HG03095 (cell line): ENCODE data around the gene ENTREP1.
"Not testable (repeated sequence)": the region's sequence is repeated elsewhere in the genome, so short reads cannot be mapped to it uniquely, and the experiment has no call there.

Source experiments
- ATAC-seq: cut with Tn5 transposase; IDR thresholded peaks from one replicate; pipeline ENCODE4 v1.9.1; 2021; ENCODE audit warnings: moderate library complexity; ENCODE audit not compliant: unreplicated experiment

The ENTREP1 gene

GRCh38 chr9:69409936-69410335 lies 84.9 kb downstream of the ENTREP1 start:
- not testable (repeated sequence) for ATAC-seq

- no peak for ATAC-seq
Observed at GRCh38 chr9:69411246-69411645, 86.2 kb downstream of the ENTREP1 start.

GRCh38 chr9:69411931-69412740 lies 87.1 kb downstream of the ENTREP1 start:
- ATAC-seq, result no peak

GRCh38 chr9:69412741-69413150 lies 87.7 kb downstream of the ENTREP1 start:
- ATAC-seq, result no peak

GRCh38 chr9:69420611-69421270 lies 95.7 kb downstream of the ENTREP1 start:
- ATAC-seq, result no peak

- ATAC-seq, result no peak
Observed at GRCh38 chr9:69421908-69422801, 97.1 kb downstream of the ENTREP1 start.

GRCh38 chr9:69425136-69425801 lies 100.3 kb downstream of the ENTREP1 start:
- no peak for ATAC-seq

- no peak for ATAC-seq
Observed at GRCh38 chr9:69427286-69427685, 102.3 kb downstream of the ENTREP1 start.

- no peak for ATAC-seq
Observed at GRCh38 chr9:69428017-69428785, 103.2 kb downstream of the ENTREP1 start.

GRCh38 chr9:69429281-69429680 lies 104.3 kb downstream of the ENTREP1 start:
- no peak for ATAC-seq

GRCh38 chr9:69430206-69430605 lies 105.2 kb downstream of the ENTREP1 start:
- no peak for ATAC-seq

GRCh38 chr9:69431203-69431602 lies 106.2 kb downstream of the ENTREP1 start:
- ATAC-seq, result no peak

- no peak for ATAC-seq
Observed at GRCh38 chr9:69431777-69432176, 106.8 kb downstream of the ENTREP1 start.

GRCh38 chr9:69432623-69433022 lies 107.6 kb downstream of the ENTREP1 start:
- no peak for ATAC-seq

GRCh38 chr9:69433392-69433791 lies 108.4 kb downstream of the ENTREP1 start:
- ATAC-seq, result no peak

GRCh38 chr9:69433968-69434367 lies 109.0 kb downstream of the ENTREP1 start:
- no peak for ATAC-seq

- ATAC-seq, result not testable (repeated sequence)
Observed at GRCh38 chr9:69439654-69440053, 114.6 kb downstream of the ENTREP1 start.

GRCh38 chr9:69440254-69440955 lies 115.4 kb downstream of the ENTREP1 start:
- not testable (repeated sequence) for ATAC-seq
